Measurements from ENCODE around the gene TLE3. TPM values are rescaled to one million over a fixed set of nuclear protein-coding genes. Genes with fewer than 3 reads are reported as not detected.

TLE3 gene
- polyA plus RNA-seq, 1 donor (not counting 4 experiments of a cell fraction or from before 2014, with no cell fraction given), result 8.3 TPM

GRCh38 chr15:70032509-70032908 lies 65.2 kb downstream of the TLE3 start:
- DNase-seq (ENCODE audit: low read depth, low spot score) (no peak), FAIRE-seq (no peak)
- Histone ChIP-seq H3K9me1 (ENCODE audit: control insufficient read depth, extremely low read depth, insufficient read depth, low read length) (no peaks in the 10 kb centered on the region), H3K79me2 (ENCODE audit: control insufficient read depth, insufficient read depth, low read length) (no peaks in the 10 kb centered on the region), H4K20me1 (ENCODE audit: control insufficient read depth, extremely low read depth, insufficient read depth, low read length) (no peaks in the 10 kb centered on the region), H3K9ac (ENCODE audit: control insufficient read depth, extremely low read depth, insufficient read depth, low read length) (no peak overlapping the region), H3K36me3 (ENCODE audit: control insufficient read depth in 2 of 2, extremely low read depth in 1 of 2, insufficient read depth in 2 of 2, low read length in 2 of 2) (no peaks in the 10 kb centered on the region), H3K27me3 (ENCODE audit: control insufficient read depth, extremely low read depth, insufficient read depth, low read length) (peaks cover 59% of the 10 kb centered on the region), H3K27ac (ENCODE audit: control insufficient read depth, insufficient read depth, low read length) (no peak overlapping the region), H3K4me3 (ENCODE audit: control insufficient read depth in 2 of 3, extremely low read depth in 1 of 3, insufficient read depth in 2 of 3, low read depth in 1 of 3, low read length in 3 of 3) (no peak overlapping the region), H3K4me2 (ENCODE audit: control insufficient read depth, extremely low read depth, insufficient read depth, low read depth, low read length) (no peak overlapping the region), H2AFZ (ENCODE audit: control insufficient read depth, low read length) (no peak overlapping the region), H3K4me1 (ENCODE audit: control insufficient read depth, extremely low read depth, insufficient read depth, low read length) (peaks cover 14% of the 10 kb centered on the region), H3K9me3 (ENCODE audit: control insufficient read depth, low read depth, low read length) (no peaks in the 10 kb centered on the region)
- TF ChIP-seq EZH2 (IDR thresholded peaks at IDR 0.05; ENCODE audit: low read length), result no peak
- TF ChIP-seq CTCF (optimal IDR thresholded peaks at IDR 0.05 in 1 of 3, IDR thresholded peaks at IDR 0.05 in 1 of 3, conservative IDR thresholded peaks at IDR 0.05 in 1 of 3; ENCODE audit: extremely low read depth in 1 of 3, insufficient read depth in 2 of 3, low read length in 3 of 3), result no peak
- dilution Hi-C loops (cut with MboI; ENCODE audit: extremely low pct_ligation_motif_present, low sequenced_read_pairs), result no loop called here

- H3K4me1 ChIP-seq (ENCODE audit: control insufficient read depth, extremely low read depth, insufficient read depth, low read length), result peaks cover 14% of the 10 kb centered on the region
- H3K79me2 ChIP-seq (ENCODE audit: control insufficient read depth, insufficient read depth, low read length), result no peaks in the 10 kb centered on the region
- H3K9me1 ChIP-seq (ENCODE audit: control insufficient read depth, extremely low read depth, insufficient read depth, low read length), result no peaks in the 10 kb centered on the region
- DNase-seq (ENCODE audit: low read depth, low spot score) (no peak), FAIRE-seq (no peak)
- H4K20me1 ChIP-seq (ENCODE audit: control insufficient read depth, extremely low read depth, insufficient read depth, low read length), result no peaks in the 10 kb centered on the region
- H3K4me2 ChIP-seq (ENCODE audit: control insufficient read depth, extremely low read depth, insufficient read depth, low read depth, low read length), result no peak overlapping the region
- no peaks in the 10 kb centered on the region for H3K9me3 ChIP-seq (ENCODE audit: control insufficient read depth, low read depth, low read length)
- dilution Hi-C loops (cut with MboI; ENCODE audit: extremely low pct_ligation_motif_present, low sequenced_read_pairs), result no loop called here
- no peak overlapping the region for H2AFZ ChIP-seq (ENCODE audit: control insufficient read depth, low read length)
- peaks cover 61% of the 10 kb centered on the region for H3K27me3 ChIP-seq (ENCODE audit: control insufficient read depth, extremely low read depth, insufficient read depth, low read length)
- H3K4me3 ChIP-seq (ENCODE audit: control insufficient read depth in 2 of 3, extremely low read depth in 1 of 3, insufficient read depth in 2 of 3, low read depth in 1 of 3, low read length in 3 of 3), result no peak overlapping the region
- no peak overlapping the region for H3K9ac ChIP-seq (ENCODE audit: control insufficient read depth, extremely low read depth, insufficient read depth, low read length)
- no peak overlapping the region for H3K27ac ChIP-seq (ENCODE audit: control insufficient read depth, insufficient read depth, low read length)
- no peak for TF ChIP-seq CTCF (optimal IDR thresholded peaks at IDR 0.05 in 1 of 3, IDR thresholded peaks at IDR 0.05 in 1 of 3, conservative IDR thresholded peaks at IDR 0.05 in 1 of 3; ENCODE audit: extremely low read depth in 1 of 3, insufficient read depth in 2 of 3, low read length in 3 of 3)
- TF ChIP-seq EZH2 (IDR thresholded peaks at IDR 0.05; ENCODE audit: low read length), result no peak
- no peaks in the 10 kb centered on the region for H3K36me3 ChIP-seq (ENCODE audit: control insufficient read depth in 2 of 2, extremely low read depth in 1 of 2, insufficient read depth in 2 of 2, low read length in 2 of 2)
Observed at GRCh38 chr15:70031713-70032112, 66.0 kb downstream of the TLE3 start.
